Muscle of back (tissue), 11 donors: ENCODE data around the gene CFAP100. TPM values are rescaled to one million over a fixed set of nuclear protein-coding genes. Genes with fewer than 3 reads are reported as not detected.

Experiments used
- DNase-seq, 3 donors: peaks; one replicate each; pipeline versions ENCODE4 v3.0.0 to v3.0.0-alpha.2; 2013
- polyA plus RNA-seq, 10 donors: library from polyadenylated mRNA; unstranded; fragments of 120-200 nt; gene quantifications; one replicate each; pipeline ENCODE4 v1.2.1, GENCODE V29; 2013; ENCODE audit not compliant: insufficient read length in 10 of 10

Gene CFAP100
- polyA plus RNA-seq, 10 donors: 0.17 to 0.74 (median 0.36) TPM; not detected in 4

DNA sequence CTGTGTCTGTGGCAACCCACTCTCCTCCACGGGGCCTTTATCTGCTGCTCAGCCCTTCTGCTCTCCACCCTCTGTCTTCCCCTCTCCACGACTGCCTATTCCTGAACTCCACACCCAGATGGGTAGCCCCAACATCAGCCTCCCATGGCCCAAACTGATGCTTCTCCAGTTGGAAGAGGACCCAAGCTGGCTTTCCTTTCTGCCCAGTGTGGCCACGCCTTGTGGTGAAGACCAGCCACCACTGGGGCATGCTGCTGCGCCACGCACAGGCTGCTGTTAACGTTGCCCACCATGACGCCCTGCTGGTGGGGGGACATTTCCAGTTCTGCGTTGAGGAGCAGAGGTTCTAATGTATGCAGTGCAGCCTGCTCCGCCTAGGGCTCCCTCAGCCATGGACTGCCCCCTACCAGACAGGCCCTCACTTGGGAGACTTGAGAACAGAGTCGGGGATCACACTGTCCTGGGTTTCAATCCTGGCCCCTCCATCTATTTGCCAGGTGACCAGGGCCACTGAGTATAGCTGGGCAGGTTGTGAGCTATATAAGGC is 26.9 kb downstream of the CFAP100 start:
- no peak for DNase-seq

DNA sequence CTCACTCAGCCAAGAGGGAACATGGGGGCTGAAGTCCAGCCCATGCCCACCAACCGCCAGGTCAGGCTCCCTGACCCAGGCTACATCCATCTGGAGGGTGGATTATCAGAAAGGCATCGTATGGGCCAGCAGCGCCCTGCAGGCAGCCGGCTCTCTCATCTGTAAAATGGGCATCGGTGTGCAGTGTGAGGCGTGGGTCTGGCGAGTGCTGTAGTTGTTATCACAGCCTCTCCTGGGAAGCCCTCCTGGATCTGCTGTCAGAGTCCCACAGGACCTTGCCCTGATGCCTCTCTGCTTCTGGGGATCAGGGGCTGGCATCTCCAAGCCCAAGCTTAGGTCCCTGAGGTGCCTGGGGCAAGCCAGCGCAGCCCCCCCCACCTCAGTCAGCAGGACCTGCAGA is 27.4 kb downstream of the CFAP100 start:
- no peak for DNase-seq

DNA sequence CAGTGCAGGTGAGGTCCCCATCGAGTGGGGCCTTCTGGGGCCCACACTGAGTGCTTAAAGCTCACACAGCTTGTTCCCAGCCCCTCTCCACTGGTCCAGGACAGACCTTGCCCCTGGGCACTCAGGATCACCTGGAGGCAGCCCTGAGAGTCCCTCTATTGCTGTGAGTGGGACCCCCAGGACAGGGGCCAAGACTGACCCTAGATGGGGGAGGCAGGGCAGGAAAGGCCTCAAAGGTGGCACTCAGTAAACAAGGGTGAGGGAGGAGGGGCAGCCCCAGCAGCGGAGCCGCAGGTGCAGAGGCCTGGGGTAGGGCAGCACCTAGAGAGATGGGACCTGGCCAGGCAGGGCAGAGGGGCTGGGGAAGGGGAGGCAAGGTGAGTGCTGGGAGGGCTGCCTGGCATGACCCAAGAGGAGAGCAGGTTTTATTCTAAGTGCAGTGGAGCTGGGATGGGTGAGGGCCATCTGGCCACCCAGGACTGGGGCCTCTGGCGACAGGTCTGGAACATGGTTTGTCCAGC is 27.9 kb downstream of the CFAP100 start:
- DNase-seq: no peak

DNA sequence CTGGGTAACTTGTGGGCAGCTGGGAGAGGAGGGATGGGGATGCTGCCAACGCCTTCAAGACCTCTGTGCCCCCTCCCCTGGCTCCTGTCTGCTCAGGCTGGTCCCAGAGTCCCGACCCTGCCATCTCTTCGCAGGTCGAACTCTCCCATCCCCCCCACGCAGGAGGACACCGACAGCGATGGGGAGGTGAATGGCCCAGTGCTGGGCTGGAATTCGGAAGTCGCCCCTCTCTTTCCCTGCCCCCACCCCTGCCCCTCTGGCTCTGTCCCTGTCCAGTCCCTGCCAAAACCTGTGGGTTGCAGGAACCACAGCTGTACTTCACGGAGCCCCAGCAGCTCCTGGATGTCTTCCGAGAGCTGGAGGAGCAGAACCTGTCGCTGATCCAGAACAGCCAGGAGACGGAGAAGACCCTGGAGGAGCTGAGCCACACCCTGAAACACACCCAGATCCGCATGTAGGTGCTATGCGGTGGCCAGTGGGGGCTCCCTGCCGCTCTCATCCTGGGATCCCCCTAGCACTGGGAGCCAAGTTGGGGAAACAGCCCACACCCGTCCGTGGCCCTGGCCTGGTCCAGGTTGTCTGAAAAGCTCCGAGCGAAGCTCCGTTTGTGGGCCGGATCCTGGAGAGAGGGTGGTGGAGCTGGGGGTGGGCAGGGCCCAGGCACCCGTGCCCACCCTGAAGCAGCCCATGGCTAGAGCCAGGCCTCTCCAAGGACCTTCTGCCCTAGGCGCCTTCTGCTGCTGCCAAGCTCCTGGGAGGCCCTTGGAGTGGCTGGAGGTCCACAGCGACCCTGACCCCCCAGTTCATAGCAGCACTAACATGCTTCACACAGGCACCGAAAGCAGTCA is 28.7 kb downstream of the CFAP100 start:
- no peak for DNase-seq

DNA sequence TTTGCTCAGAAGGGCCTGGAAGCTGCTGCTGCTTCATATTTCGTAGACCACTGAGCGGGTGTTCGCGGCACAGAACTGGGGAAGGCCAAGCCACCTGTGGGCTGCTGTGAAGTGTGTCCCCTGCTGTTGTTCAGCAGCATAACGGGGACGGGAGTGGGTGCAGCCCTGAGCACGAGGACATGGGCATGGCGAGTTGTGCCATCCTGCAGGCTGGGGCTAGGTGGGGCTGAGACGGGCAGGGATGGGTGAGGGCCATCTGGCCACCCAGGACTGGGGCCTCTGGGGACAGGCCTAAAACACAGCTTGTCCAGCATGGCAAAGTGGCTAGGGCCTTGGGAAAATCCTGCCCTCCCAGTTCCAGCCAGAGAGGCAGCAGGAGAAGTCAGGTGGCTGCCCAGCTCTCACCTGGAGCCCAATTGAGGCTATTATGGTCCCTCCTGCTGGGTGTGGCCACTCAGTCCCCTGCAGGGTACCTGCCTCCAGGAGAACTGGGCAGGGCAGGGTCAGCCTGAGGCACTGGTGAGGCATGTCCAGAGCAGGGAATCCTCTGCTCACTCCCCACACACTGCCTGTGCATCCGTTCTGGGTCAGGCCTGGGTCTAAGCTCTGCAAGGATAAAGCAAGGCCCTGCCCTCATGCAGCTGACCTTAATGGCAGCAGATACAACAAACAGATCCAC is 29.5 kb downstream of the CFAP100 start:
- DNase-seq: no peak

DNA sequence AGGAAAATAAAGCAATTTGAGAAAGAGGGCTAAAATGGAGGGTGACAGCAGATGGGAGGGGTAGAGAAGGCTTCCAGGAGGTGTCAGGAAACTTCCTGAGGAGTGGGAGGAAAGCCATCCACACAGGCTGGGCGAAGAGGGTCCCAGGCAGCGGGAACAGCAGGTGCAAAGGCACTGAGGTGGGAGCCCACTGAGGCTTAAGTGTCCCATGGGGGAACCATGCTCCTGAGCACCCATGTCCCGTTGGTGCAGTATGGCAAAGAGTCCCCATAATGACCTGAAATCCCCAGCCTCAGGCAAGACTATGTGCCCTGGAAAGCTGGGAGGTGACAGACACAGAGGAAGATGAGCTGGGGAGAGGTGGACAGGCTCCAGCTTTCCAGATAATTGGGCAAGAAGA is 30.0 kb downstream of the CFAP100 start:
- DNase-seq: no peak

DNA sequence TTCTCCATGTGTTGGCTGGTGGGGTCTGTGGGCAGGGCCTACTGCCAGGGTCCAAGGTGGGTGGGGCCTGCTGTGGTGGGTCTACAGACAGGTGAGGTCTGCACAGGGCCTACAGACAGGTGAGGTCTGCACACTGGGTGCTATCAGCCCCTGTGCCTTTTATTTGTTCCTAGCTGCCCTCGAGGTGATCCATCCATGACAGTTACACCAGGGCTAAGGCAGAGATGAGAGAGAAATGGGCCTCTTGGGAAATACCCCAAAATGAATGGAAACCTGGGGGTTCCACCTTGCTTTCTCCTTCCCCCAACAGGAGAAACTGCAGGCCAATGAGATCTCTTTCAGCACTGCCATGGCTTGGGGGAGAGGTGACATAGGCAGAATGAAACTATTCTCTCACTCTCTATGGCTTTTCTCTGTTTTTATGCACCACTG is 36.4 kb downstream of the CFAP100 start:
- no peak for DNase-seq

DNA sequence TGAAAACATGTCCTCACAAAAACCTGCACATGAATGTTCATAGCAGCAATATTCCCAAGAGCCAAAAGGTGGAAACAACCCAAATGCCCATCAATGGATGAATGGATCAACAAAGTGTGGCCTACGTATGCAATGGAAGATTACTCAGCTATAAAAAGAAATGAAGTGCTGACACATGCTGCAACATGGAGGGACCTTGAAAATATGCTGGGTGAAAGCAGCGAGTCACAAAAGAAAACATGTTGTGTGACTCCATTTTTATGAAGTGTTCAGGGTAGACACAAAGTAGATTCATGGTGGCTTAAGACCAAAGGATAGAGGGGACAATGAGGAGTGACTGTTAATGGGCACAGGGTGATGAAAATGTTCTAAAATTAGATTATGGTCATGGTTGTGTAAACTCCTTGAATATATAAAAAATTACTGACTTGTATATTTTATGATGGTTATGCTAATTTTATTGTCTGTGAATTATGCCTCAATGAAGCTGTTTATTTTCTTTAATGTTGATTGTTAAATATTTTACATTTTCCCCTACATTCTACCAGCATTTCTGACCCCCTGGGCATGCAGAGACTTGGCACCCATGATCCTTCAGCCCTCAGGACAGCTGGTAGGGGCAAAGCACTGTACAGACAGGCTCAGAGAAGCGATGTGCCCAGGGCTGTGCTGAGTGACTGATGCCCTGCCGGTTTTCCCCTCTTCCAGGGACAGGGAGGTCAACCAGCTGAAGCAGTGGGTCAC is 37.8 kb downstream of the CFAP100 start:
- peak in 1 of 3 donors; percentile 2 for DNase-seq

DNA sequence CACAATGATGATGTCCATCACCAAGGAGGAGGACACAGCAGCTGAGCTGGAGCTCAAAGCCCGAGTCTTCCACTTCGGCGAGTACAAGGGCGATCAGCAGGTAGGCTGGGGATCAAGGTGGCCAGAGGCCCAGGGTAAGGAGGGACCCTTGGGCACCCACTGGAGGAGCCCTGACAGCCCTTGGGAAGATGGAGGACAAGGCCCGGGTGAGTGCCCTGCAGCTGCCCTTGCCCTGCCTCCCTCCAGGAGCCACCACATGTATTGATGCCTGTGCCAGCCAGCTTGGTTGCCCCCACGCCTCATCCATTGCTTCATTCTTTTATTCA is 38.4 kb downstream of the CFAP100 start:
- no peak for DNase-seq

DNA sequence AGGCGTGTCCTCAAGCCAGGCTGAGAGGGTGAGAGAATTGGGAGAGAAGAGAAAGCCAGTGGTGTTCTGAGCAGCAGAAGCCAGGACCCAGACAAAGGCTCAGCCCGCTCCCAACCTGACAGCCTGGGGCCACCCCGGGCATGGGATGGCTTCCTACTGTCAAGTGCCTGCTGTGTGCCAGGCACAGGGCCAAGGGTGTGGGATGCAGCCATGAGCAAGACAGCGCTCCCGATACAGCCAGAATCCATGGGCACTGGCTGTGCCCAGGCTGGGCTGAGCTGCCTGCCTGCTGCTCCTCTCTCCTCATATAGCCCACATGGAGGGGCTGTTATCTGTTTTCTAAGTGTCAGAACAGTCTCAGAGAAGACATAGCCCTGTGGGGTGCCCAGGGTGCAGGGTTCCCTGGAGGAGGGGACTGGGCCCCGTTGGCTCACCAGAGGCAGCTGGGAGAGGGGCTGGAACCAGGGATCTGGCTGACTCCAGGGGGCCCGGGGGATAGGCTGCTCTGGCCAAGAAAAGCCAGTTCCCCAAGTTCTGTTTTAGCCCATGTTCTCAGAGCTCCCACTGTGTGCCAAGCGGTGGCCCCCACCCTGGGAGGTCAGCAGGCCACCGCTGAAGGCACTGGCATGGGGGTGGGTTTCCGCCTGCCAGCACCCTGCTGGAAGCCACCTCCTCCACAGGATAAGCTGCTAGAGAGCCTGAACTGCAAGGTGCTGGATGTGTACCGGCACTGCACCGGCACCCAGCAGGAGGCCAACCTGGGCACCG is 39.0 kb downstream of the CFAP100 start:
- DNase-seq: no peak

DNA sequence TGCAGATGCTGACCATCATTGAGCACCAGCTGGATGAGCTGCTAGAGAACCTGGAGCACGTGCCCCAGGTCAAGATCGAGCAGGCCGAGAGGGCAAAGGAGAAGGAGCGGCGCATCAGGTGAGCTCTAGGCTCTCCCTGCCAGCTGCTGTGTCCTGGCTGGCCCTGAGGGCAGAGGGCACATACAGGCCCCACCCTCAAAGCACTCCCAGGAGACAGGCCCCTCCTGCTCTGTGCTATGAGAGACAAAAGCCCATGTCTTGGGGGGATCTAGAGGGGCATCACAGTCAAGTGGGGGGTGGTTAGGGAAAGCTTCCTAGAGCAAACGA is 39.5 kb downstream of the CFAP100 start:
- DNase-seq: no peak

DNA sequence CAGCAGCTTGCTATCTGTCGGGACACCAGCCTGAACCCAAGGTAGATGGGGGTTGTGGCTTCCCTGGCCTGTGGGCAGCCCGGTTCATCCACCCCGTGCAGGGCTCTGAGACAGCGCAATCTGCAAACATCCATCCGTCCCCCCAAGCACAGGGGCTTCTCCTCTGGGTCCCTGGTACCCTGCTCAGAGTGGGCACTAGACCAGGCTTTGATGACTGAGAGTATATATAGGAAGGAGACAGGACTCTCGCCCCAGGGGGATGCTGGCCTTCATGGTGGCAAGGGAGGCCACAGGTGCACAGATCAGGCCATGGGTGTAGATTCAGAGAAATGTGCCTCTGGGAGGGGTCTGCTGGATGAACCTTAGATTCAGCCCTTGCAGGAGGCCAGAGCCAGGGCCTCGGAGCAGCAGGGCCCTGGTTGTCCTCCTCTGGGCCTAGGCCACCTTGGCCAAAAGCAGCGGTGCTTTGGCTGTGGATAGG is 40.3 kb downstream of the CFAP100 start:
- no peak for DNase-seq

DNA sequence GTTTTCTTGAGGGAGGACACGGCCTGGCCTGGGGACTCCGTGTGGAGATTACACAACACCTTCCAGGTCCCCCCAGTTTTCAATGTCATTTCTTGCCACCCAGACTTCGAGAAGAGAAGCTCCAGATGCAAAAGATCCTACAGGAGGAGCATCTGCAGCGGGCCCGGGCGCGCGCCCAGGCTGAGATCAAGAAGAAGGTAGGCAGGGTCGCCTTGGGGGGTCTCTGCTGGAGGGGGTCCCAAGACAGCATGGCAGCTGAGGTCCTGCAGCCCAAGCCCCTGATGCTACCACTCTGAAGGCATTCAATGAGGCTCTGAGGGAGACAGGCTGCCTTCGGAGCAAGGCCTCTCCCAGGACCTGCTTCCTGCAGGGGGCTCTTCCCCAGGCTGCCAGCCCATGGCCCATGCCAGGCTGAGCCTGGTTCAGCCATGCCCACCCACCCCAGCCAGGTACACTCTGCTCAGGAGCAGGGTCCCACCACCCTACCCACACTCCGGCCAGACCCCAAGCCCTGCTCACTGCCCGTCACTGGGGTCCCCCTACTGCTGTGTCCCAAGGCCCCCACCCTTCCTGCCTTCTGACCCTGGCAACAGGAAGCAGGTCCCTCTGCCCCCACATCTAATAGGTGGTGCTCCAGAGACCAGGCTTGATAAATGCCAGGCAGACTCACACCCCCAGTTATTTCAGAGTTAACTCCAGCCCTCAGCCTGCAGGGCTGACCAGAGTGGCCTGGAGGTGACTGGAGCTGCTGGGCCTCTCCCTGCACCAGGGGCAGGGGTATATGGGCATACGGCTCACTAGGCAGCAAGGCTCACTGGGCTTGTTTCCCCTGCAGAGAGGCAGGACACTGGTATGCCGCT is 41.0 kb downstream of the CFAP100 start:
- no peak for DNase-seq

DNA sequence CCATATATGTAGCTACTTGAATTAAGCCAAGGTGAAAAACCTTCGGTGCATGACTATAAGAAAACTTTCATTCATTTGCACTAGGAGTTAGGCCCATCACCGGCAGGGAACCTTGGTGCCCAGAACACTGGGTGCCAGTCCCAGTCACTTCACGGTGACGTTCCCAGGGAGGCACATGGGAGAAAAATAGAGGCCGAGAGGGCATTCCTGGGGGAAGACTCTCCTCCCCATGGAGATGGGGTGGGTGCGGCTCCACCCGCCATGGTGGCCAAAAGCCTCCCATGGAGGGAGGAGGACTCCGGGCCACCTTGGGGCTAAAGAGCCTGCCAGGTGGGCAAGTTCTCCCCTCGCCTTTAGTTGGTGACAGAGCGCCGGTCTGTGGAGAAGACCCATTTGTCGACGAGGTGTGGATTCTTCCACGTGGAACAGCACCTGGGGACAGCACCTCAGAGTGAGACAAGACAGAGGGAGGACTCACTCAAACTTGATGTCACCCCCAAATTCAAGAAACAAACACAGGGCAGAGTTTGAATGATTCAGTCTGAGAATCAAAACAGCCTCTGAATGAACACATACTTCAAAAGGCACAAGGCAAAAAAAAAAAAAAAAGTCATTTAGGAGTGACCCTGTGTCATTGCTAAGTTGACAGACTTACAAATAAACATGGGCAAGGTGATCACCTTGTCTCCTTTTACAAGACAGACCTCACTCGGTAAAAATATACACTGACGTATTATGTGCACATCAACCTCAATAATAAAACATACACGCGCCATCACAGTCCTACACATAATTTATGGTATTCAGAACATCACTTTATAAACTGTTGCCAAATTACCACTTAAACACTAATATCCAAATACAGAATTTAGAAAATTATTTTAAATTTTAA is 42.4 kb downstream of the CFAP100 start:
- no peak for DNase-seq

DNA sequence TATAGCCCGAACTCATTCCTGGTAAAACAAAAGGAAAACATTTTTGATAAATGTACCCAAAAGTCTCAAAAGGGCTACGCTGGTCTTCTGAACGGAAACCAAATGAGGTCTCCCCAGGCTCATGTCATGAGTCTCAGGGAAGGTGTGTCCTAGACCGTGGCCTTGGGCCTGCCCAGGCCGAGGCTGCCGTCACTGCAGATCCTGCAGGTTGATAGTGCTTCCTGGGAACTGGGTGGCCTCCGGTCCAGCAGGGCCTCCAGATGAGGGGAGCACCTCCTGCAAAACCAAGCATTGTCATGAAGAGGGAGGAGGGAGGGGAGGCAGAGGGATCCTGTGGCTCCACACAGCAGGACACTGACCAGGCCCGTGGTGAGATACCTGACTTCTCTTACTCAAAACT is 43.5 kb downstream of the CFAP100 start:
- DNase-seq: no peak

DNA sequence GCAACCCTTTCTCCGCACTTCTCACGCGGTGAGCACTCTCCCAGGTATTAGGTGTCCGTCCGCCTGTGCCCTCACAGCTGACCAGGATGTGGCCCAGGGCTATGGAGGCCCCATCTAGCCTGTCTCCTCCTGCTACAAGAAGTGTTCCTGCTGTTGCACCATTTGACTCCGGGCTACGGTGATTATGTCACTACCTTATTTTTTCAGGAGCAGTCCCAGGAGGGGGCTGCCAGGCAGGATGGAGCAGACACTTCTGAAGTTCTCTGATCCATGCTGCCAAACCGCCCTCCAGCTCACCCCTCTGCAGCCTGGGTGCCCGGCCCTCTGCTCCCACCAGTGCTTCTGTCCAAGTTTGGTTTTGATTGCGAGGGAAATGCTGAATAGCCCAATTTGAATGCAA is 44.0 kb downstream of the CFAP100 start:
- no peak for DNase-seq

DNA sequence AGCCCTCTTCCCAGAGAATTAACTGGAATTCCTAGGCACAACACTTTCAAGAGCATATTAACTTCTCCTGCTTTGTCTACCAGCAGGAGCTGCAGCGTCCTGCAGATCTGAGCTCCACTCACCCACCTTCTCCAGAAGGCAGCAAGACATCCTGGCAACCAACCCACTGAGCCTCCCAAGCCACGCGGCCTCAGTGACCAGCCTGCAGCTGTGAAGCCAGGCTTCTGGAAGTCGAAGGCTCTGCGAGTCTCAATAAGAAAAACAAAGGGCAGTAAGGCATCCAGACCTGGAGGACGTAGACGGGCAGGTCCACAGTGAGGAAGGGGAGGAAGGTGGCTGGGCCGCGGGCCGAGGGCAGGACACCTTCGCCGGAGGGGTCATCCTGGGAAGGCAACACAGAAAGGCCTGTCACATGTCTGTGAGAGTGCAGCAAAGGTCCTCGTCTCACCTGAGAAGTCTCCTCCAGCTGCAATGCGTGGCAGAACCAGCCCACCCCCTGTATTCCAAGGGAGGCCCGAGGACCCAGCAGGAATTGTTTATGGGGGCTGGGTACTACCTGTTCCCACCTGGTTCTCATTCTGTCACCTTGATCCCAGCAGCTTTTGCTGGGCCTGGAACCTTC is 44.7 kb downstream of the CFAP100 start:
- no peak for DNase-seq

DNA sequence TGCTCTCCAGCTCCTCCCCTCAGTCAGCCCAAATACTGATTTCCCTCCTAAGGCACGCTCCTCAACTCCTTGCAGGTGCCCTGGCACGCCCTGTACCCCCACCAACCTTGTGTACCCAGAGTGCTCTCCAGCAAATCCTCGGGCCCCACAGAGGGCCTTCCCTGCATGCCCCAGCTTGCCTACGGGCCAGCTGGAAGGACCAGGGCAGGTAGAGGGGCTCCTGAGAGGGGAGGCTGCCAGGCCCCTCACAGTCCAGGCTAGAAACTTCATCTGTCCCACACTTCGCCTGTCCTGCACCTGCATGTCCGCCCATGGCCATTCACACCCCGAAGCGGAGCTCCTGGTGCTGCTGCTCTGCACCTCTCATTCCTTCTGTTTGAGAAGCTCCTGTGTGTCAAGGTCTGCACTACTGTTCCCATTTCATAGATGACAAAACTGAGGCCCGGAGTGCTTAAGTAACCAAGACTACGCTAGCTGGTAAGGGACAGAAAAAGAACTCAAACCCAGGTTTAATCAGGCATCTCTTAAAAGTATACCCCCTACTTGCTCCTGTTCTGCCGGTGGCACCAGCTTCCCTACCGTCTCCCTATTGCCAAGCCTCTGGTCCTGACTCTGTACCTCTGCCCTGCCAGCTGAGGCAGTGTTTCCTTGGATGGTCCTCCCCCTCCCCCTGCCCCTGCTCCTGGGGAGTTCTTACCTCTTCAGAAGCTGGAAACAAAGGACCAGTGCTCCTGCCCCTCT is 45.4 kb downstream of the CFAP100 start:
- DNase-seq: no peak
